Measurements from ENCODE around the gene CACNA1H. TPM values are rescaled to one million over a fixed set of nuclear protein-coding genes. Genes with fewer than 3 reads are reported as not detected.

The CACNA1H gene
- total and polyA plus RNA-seq, 11 donors, result 1.6 to 14.6 (median 3.2) TPM

GRCh38 chr16:1135459-1135825 lies 17.5 kb upstream of the CACNA1H start:
- no peak for TF ChIP-seq POLR2A (IDR thresholded peaks at IDR 0.05)
- no peak for TF ChIP-seq CTCF (IDR thresholded peaks at IDR 0.05)
- intact Hi-C loops (cut with DNase I), result no loop called here
- no peaks in the 10 kb centered on the region for H3K4me1 ChIP-seq
- no peak overlapping the region for H3K4me3 ChIP-seq
- ATAC-seq (no peak), DNase-seq (no peak)
- H3K27ac ChIP-seq, result no peak overlapping the region
- peaks cover 0 to 24% (median 0%) of the 10 kb centered on the region in 9 donors for H3K27me3 ChIP-seq
- H3K36me3 ChIP-seq, result no peaks in the 10 kb centered on the region
- 90 to 97% (median 94%) methylated on average over 3 of the region's 3 CpGs for WGBS, 4 donors
- no peaks in the 10 kb centered on the region for H3K9me3 ChIP-seq

GRCh38 chr16:1137604-1138003 lies 15.3 kb upstream of the CACNA1H start:
- peaks cover 0 to 34% (median 5%) of the 10 kb centered on the region in 9 donors for H3K27me3 ChIP-seq
- no peak overlapping the region for H3K4me3 ChIP-seq
- no peaks in the 10 kb centered on the region for H3K9me3 ChIP-seq
- no peak overlapping the region for H3K27ac ChIP-seq
- H3K4me1 ChIP-seq, result no peaks in the 10 kb centered on the region
- H3K36me3 ChIP-seq, result no peaks in the 10 kb centered on the region
- DNase-seq, result no peak
- 81 to 89% (median 86%) methylated on average over 24 of the region's 24 CpGs for WGBS, 4 donors
- no peak for ATAC-seq
- TF ChIP-seq CTCF (IDR thresholded peaks at IDR 0.05), result no peak
- no peak for TF ChIP-seq POLR2A (IDR thresholded peaks at IDR 0.05)
- intact Hi-C loops (cut with DNase I), result no loop called here

DNA sequence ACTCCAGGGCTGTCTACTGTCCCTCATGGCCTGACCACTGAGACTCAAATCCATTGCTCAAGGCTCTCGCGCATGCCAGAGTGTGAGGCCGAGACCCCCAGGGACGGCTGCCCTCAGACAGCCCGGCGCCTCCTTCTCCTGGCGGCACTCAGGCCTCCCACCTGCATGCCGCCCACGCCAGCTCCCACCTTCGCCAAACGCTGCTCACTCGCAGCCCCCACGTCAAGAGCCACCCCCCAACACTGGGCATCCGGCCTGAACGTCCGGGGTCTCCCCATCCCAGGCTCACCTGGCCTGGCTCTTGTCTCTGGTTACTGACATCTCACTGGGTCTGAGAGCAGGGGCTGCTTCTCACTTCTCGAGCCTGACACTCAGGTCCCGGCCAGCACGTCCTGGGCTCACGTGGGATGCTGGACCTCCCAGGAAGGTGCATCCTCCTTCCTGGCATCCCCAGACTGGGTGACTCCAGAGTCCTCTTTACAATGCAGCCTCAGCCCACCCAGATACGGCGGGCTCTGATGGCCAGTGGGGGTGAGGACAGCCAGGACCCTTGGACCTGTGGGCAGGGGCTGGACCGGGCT lies 12.2 kb upstream of the CACNA1H start:
- Histone ChIP-seq H3K4me1 (no peaks in the 10 kb centered on the region), H3K27me3 (peaks cover 0 to 36% (median 4%) of the 10 kb centered on the region in 9 donors), H3K27ac (no peak overlapping the region), H3K4me3 (no peak overlapping the region), H3K9me3 (no peaks in the 10 kb centered on the region), H3K36me3 (no peaks in the 10 kb centered on the region)
- ATAC-seq (no peak), DNase-seq (no peak)
- TF ChIP-seq POLR2A (IDR thresholded peaks at IDR 0.05), result no peak
- TF ChIP-seq CTCF (IDR thresholded peaks at IDR 0.05), result no peak
- intact Hi-C loops (cut with DNase I), result no loop called here
- 77 to 85% (median 82%) methylated on average over 21 to 23 of the region's 23 CpGs for WGBS, 4 donors

DNA sequence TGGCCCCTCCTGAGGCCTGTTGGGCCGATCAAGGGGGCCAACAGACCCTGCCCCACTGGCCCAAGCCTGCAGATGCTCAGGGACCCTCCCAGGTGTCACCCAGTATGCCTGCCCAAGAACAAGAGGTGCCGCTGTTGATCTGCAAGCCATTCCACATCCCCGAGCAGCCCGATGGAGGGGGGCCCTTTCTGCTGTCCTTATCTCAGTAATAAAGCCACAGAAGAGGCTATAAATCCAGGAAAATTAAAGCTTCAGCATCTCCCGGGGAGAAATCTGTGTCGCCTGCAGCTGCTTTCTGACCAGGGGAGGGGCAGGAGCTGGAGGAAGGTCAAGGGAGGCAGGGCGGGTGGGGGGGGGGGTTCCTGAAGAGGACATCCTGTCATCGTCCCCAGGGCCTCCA lies 11.7 kb upstream of the CACNA1H start:
- no peak for DNase-seq
- no peak for TF ChIP-seq CTCF (IDR thresholded peaks at IDR 0.05)
- Histone ChIP-seq H3K4me3 (no peak overlapping the region), H3K36me3 (no peaks in the 10 kb centered on the region), H3K27me3 (peaks cover 0 to 36% (median 4%) of the 10 kb centered on the region in 9 donors), H3K4me1 (no peaks in the 10 kb centered on the region), H3K9me3 (no peaks in the 10 kb centered on the region), H3K27ac (no peak overlapping the region)
- ATAC-seq, result no peak
- WGBS, 4 donors, result 52 to 69% (median 57%) methylated on average over 4 to 8 of the region's 8 CpGs
- intact Hi-C loops (cut with DNase I), result no loop called here

Data from heart left ventricle (tissue), 16 donors.